ENCODE measurements around the gene TGM6.
A peak's percentile ranks its signal among the peaks of the same experiment; 100 is the strongest.
"Not testable (repeated sequence)": the region's sequence is repeated elsewhere in the genome, so short reads cannot be mapped to it uniquely, and the experiment has no call there.

TGM6 gene

DNA sequence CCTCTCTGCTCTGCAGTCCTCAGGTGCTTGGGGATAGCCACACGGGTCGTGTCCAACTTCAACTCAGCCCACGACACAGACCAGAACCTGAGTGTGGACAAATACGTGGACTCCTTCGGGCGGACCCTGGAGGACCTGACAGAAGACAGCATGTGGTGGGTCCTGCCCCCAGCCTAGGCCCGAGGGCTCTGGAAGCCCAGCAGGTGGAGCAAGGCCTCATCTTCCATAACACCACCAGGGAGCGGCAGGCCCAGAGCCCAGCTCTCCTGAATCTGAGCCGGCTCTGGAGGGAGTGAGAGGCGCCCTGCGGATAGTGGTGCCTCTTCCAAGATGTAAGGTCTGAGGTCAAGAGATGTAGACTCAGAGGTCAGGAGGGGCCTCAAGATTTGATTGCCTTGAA lies 19.6 kb downstream of the TGM6 start:
- DNase-seq: no peak

GRCh38 chr20:2401527-2401926 lies 20.8 kb downstream of the TGM6 start:
- DNase-seq: no peak

DNA sequence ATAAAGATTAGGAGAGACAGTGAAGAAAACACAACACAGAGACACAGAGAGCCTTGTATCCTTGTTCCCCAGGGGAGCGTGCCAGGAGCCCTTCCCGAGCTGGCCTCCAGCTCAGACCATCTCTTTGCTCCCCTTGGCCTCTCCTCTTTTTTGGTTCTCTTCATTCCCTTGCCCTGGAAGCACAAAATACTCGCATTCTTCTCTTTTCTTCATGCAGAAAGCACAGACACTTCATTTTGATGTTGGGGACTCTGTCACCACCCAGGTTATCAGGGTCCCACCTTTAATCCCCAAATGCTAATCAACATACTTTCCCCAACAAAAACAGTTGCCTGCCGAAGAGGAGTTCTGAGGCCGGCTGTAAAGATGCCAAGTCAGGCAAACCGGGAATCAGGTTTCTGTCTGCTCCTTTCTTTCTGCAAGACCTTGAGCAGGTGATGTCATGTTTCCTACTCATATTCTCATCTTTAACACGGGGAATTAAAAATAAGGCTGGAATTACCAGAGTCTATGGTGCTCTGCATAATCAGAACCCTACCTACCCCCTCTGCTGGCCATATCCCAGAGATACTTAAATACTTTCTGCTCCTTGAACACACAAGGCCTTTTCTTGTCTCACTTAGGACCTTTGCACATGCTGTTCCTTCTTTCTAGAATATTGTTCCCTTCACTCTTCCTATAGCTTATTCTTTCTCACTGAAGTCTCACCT lies 21.7 kb downstream of the TGM6 start:
- no peak for DNase-seq

- DNase-seq: no peak
These were observed 22.8 kb downstream of the TGM6 start for GRCh38 chr20:2403291-2404052.

DNA sequence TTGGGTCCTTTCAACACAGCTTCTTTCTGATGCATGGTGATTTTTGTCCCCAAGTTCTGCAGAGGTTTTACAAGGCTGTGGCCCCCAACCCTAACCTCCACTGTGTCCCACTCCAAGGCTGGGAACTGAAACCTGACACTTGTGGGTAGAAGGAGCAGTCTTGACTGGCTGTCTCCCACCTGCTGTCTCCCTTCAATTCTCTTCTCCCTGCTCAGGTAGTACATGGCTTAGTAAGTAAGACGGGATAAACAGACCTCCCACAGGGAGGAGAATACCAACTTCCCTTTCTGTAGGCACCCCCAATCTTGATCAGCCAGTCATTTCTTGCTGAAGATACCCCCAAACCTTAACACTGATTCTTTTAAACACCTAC lies 25.0 kb downstream of the TGM6 start:
- DNase-seq: no peak

DNA sequence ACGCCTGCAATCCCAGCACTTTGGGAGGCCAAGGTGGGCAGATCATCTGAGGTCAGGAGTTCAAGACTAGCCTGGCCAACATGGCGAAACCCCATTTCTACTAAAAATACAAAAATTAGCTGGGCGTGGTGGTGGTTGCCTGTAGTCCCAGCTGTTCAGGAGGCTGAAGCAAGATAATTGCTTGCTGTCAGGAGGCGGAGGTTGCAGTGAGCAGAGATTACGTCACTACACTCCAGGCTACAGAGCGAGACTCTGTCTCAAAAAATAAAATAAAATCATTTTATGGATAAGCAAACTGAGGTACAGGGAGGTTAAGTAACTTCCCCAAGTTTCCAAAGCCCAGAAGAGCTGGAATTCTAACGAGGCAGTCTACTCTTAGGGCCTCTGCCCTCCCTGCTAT lies 26.7 kb downstream of the TGM6 start:
- DNase-seq: not testable (repeated sequence)

- no peak for DNase-seq
These were observed 27.4 kb downstream of the TGM6 start for GRCh38 chr20:2408111-2408510.

DNA sequence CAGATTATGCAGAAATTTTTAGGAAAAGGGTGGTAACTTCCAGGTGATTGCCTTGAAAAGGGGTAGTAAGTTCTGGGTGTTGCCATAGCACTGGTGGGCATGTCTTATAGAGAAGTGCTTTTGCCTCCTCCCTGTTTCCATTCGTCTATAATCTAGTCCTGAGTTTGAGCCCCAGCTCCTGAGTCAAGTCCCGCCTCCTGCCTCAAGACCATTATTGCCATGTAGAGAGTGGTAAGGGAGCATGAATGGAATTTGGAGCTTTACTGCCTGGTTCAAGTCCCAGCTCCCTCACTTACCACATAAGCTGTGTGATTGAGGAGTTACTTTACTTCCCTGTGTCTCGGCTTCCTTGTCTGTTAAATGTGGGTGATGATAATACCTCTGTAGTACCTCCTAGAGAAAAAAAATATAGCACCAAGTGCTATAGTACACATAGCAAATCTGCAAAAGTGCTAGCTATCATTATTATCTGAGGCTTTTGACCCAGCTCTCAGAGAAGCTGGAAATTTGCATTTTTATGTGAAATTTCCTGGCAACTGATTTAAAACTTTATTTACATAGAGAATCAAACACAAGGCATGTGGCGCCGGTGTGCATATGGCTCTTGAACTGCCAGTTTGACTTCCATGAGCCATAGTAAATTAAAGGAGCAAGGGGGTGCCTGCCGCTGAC lies 36.0 kb downstream of the TGM6 start:
- no peak for DNase-seq

GRCh38 chr20:2417213-2417541 lies 36.5 kb downstream of the TGM6 start:
- DNase-seq: no peak

GRCh38 chr20:2418388-2418787 lies 37.7 kb downstream of the TGM6 start:
- DNase-seq: no peak

DNA sequence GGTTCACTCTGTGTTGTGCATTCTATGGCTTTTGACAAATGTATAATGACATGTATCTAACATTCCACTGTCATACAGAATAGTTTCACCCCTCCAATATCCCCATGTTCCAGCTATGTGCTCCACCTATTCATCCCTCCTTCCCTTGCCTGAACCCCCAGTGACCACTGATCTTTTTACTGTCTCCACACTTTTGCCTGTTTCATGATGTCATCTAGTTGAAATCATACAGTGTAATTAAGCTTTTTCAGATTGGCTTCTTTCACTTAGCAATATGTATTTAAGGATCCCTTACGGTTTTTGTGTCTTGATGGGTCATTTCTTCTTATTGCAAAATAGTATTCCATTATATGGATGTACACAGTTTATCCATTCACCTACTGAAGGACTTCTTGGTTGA lies 39.8 kb downstream of the TGM6 start:
- DNase-seq: no peak

- DNase-seq: no peak
These were observed 40.5 kb downstream of the TGM6 start for GRCh38 chr20:2421247-2421646.

DNA sequence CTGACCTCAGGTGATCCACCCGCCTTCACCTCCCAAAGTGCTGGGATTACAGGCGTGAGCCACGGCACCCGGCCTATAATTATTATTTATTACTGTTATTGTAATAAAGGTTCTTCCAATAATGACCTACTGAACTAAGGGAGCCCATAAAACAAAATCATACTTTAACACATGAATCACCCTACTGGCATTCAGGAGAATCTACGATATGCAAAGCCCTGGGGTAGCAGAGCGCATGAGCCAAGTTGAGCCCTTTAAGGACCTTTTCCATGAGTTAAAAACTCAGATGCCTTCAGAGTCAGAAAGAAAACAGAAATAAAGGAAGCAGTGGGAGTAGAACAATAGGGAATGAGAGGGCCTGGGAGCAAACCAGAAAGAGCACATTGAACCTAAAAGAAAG lies 48.4 kb downstream of the TGM6 start:
- DNase-seq: no peak

GRCh38 chr20:2430538-2430937 lies 49.8 kb downstream of the TGM6 start:
- DNase-seq: no peak

DNA sequence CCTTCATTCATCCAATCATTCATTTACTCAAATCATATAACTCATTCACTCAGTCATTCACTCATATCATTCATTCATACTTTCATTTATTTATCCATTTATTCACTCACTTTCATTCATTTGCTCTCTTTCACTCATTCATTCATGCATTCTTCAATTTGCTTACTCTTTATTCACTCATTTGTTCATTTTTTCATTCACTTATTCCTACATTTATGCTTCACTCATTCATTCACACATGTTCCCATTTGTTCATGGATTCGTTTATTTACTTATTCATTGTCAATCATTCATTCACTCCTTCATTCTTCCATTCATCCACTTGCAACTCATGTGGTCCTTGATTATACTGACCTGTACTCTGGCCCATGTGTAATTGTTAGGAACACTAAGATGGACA lies 50.5 kb downstream of the TGM6 start:
- no peak for DNase-seq

DNA sequence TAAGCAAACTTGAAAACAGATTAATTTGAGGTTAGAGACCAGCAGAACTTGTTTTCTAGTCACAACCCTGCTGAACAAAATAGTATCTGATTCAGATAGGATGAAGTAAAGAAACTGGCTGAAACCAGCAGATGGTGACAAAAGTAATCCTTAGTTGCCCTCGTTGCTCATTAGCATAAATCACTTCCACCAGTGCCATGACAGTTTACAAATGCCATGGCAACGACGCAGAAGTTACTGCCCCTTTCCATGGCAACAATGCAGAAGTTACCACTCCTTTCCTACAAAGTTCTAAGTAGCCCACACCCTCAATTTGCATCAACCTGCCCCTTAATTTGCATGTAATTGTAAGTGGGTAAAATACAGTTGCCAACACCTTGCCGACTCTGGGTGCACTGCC lies 66.1 kb downstream of the TGM6 start:
- DNase-seq: peak; percentile 34

- DNase-seq: no peak
These were observed 68.7 kb downstream of the TGM6 start for GRCh38 chr20:2449386-2449785.

- no peak for DNase-seq
These were observed 70.7 kb downstream of the TGM6 start for GRCh38 chr20:2451422-2451821.

- DNase-seq: peak; percentile 48
These were observed 71.4 kb downstream of the TGM6 start for GRCh38 chr20:2451939-2452732.

- DNase-seq: no peak
These were observed 73.1 kb downstream of the TGM6 start for GRCh38 chr20:2453792-2454191.

GRCh38 chr20:2455771-2456497 lies 75.2 kb downstream of the TGM6 start:
- no peak for DNase-seq

GRCh38 chr20:2458919-2459499 lies 78.3 kb downstream of the TGM6 start:
- no peak for DNase-seq
